Sigmoid colon (tissue), 4 donors: ENCODE data around the gene CLIC2.
"Not testable (repeated sequence)": the region's sequence is repeated elsewhere in the genome, so short reads cannot be mapped to it uniquely, and the experiment has no call there.

ENCODE experiments used
- EP300 ChIP-seq, 4 donors: sonication (generic); formaldehyde crosslinking; IDR thresholded peaks; one replicate each; pipeline ENCODE4 v1.6.1; 2017; ENCODE audit warnings: antibody characterized with exemption in 4 of 4
- POLR2A ChIP-seq, 2 donors: fragments of 450-650 bp; IDR thresholded peaks; one replicate each; pipeline ENCODE4 v1.6.1; 2016; ENCODE audit warnings: antibody characterized with exemption in 2 of 2, mild to moderate bottlenecking in 2 of 2, moderate library complexity in 2 of 2
- POLR2AphosphoS5 ChIP-seq, 4 donors: sonication (generic); formaldehyde crosslinking; IDR thresholded peaks; one replicate each; pipeline ENCODE4 v1.6.1; 2017; ENCODE audit warnings: antibody characterized with exemption in 4 of 4
- TF ChIP-seq, protein P1 (sequence below), 4 experiments: fragments of 450-650 bp in 3 of 4; fragments of 200-600 bp in 1 of 4; IDR thresholded peaks; one replicate each; pipeline ENCODE4 v1.5.1; 2016 to 2019; ENCODE audit warnings: antibody characterized with exemption in 4 of 4, mild to moderate bottlenecking in 3 of 4, moderate library complexity in 2 of 4

DNA sequence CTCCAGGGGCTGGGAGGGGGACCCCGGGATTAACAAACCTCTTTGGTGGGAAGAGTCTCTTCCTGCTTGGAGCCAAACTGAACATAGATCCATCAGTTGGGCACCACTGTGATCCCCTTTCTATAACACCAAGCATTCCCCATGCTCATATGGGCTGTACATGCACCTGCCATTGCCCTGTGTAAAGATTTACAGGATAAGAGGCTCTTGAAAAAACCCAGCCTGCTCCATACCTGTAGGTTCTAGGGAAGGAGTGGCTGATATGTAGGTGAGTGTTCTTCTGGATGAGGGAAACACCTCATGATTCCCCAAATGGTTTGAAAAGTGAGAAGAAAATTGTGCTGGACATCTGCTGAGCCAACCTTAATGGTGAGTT, 911 bp upstream of the CLIC2 start:
- not testable (repeated sequence) for TF ChIP-seq EP300, POLR2AphosphoS5, POLR2A (IDR thresholded peaks at IDR 0.05)
- TF ChIP-seq, protein P1, sequence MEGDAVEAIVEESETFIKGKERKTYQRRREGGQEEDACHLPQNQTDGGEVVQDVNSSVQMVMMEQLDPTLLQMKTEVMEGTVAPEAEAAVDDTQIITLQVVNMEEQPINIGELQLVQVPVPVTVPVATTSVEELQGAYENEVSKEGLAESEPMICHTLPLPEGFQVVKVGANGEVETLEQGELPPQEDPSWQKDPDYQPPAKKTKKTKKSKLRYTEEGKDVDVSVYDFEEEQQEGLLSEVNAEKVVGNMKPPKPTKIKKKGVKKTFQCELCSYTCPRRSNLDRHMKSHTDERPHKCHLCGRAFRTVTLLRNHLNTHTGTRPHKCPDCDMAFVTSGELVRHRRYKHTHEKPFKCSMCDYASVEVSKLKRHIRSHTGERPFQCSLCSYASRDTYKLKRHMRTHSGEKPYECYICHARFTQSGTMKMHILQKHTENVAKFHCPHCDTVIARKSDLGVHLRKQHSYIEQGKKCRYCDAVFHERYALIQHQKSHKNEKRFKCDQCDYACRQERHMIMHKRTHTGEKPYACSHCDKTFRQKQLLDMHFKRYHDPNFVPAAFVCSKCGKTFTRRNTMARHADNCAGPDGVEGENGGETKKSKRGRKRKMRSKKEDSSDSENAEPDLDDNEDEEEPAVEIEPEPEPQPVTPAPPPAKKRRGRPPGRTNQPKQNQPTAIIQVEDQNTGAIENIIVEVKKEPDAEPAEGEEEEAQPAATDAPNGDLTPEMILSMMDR (IDR thresholded peaks at IDR 0.05), result not testable (repeated sequence)
